GM23248 (cell line): ENCODE measurements around the gene ZNF417.

Source experiments
- EZH2 ChIP-seq: fragments of 200-600 bp; sonication (generic); IDR thresholded peaks from 2 replicates; pipeline ENCODE4 v1.6.1; 2018; ENCODE audit warnings: antibody characterized with exemption, mild to moderate bottlenecking; ENCODE audit not compliant: insufficient read depth, poor library complexity, severe bottlenecking
- EZH2phosphoT487 ChIP-seq: fragments of 200-600 bp; sonication (generic); IDR thresholded peaks from 2 replicates; pipeline ENCODE4 v1.6.1; 2018; ENCODE audit warnings: antibody characterized with exemption, moderate library complexity, mild to moderate bottlenecking, low read depth; ENCODE audit not compliant: insufficient read depth

GRCh38 chr19:57867868-57868492 is 48.4 kb downstream of the ZNF417 start:
- no peak for TF ChIP-seq EZH2phosphoT487
- no peak for TF ChIP-seq EZH2
